ENCODE measurements around the gene DYDC2. TPM values are rescaled to one million over a fixed set of nuclear protein-coding genes. Genes with fewer than 3 reads are reported as not detected.

Gene DYDC2
- total RNA-seq, 1 donor from 2014 or later, result not detected

DNA sequence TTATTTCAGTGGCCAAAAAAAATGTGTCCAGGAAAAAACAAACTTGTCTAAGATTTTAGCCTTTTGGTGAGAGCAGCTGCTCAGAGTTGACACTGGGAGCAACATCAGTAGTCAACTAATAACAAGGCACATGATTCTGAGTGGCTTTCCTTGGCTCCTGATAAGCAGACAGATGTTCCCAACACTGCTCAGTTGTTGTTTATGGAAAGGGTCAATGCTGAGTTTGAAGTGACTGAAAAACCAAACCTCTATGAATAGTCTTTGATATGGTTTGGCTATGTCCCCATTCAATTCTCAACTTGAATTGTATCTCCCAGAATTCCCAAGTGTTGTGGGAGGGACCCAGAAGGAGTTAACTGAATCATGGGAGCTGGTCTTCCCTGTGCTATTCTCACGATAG is 12.3 kb upstream of the DYDC2 start:
- H3K4me3 Mint-ChIP-seq (ENCODE audit: unreplicated experiment), result no peak overlapping the region
- no peaks in the 10 kb centered on the region for H3K4me1 Mint-ChIP-seq (ENCODE audit: unreplicated experiment)
- TF ChIP-seq CTCF (IDR thresholded peaks at IDR 0.05; ENCODE audit: unreplicated experiment), result no peak
- H3K36me3 Mint-ChIP-seq (ENCODE audit: low read depth, unreplicated experiment), result no peaks in the 10 kb centered on the region
- peaks cover 2% of the 10 kb centered on the region for H3K27me3 Mint-ChIP-seq (ENCODE audit: unreplicated experiment)
- no peak overlapping the region for H3K27ac Mint-ChIP-seq (ENCODE audit: unreplicated experiment)
- H3K9me3 Mint-ChIP-seq (ENCODE audit: unreplicated experiment), result no peaks in the 10 kb centered on the region
- DNase-seq (ENCODE audit: low spot score), result no peak

DNA sequence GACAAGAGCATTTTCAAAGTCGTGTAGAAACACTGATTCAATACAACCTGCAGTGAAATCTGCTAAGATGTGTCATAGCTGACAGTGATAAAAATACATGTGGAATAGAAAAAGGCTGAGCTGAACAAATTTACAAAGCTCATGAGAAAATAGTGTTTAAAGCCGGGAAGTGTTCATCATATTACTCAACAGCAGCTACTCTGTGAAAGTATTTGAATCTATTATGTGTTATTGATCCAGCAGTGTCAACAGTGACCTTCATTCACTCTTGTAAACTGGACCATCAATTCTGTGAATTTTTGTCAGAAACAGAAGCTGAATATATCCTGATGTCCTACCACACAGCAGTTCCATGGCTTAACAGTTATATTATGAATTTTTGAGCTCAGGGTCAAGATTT is 11.7 kb upstream of the DYDC2 start:
- no peaks in the 10 kb centered on the region for H3K9me3 Mint-ChIP-seq (ENCODE audit: unreplicated experiment)
- no peaks in the 10 kb centered on the region for H3K36me3 Mint-ChIP-seq (ENCODE audit: low read depth, unreplicated experiment)
- no peak overlapping the region for H3K4me3 Mint-ChIP-seq (ENCODE audit: unreplicated experiment)
- TF ChIP-seq CTCF (IDR thresholded peaks at IDR 0.05; ENCODE audit: unreplicated experiment), result no peak
- no peak overlapping the region for H3K27ac Mint-ChIP-seq (ENCODE audit: unreplicated experiment)
- no peaks in the 10 kb centered on the region for H3K4me1 Mint-ChIP-seq (ENCODE audit: unreplicated experiment)
- no peak for DNase-seq (ENCODE audit: low spot score)
- peaks cover 2% of the 10 kb centered on the region for H3K27me3 Mint-ChIP-seq (ENCODE audit: unreplicated experiment)

GRCh38 chr10:80350251-80350650 is 6.3 kb upstream of the DYDC2 start:
- TF ChIP-seq CTCF (IDR thresholded peaks at IDR 0.05; ENCODE audit: unreplicated experiment), result no peak
- Mint-ChIP-seq H3K9me3 (ENCODE audit: unreplicated experiment) (no peaks in the 10 kb centered on the region), H3K27me3 (ENCODE audit: unreplicated experiment) (no peaks in the 10 kb centered on the region), H3K27ac (ENCODE audit: unreplicated experiment) (no peak overlapping the region), H3K36me3 (ENCODE audit: low read depth, unreplicated experiment) (no peaks in the 10 kb centered on the region), H3K4me3 (ENCODE audit: unreplicated experiment) (no peak overlapping the region), H3K4me1 (ENCODE audit: unreplicated experiment) (peaks cover 4% of the 10 kb centered on the region)
- no peak for DNase-seq (ENCODE audit: low spot score)

- H3K27ac Mint-ChIP-seq (ENCODE audit: unreplicated experiment), result no peak overlapping the region
- H3K4me3 Mint-ChIP-seq (ENCODE audit: unreplicated experiment), result no peak overlapping the region
- H3K4me1 Mint-ChIP-seq (ENCODE audit: unreplicated experiment), result peaks cover 4% of the 10 kb centered on the region
- no peaks in the 10 kb centered on the region for H3K9me3 Mint-ChIP-seq (ENCODE audit: unreplicated experiment)
- DNase-seq (ENCODE audit: low spot score), result no peak
- no peak for TF ChIP-seq CTCF (IDR thresholded peaks at IDR 0.05; ENCODE audit: unreplicated experiment)
- no peaks in the 10 kb centered on the region for H3K27me3 Mint-ChIP-seq (ENCODE audit: unreplicated experiment)
- no peaks in the 10 kb centered on the region for H3K36me3 Mint-ChIP-seq (ENCODE audit: low read depth, unreplicated experiment)
These were observed 5.4 kb upstream of the DYDC2 start for GRCh38 chr10:80351220-80351619.

GRCh38 chr10:80356989-80357850 is 639 bp downstream of the DYDC2 start:
- peak; percentile 24 for DNase-seq (ENCODE audit: low spot score)
- no peak for TF ChIP-seq CTCF (IDR thresholded peaks at IDR 0.05; ENCODE audit: unreplicated experiment)
- Mint-ChIP-seq H3K36me3 (ENCODE audit: low read depth, unreplicated experiment) (no peaks in the 10 kb centered on the region), H3K9me3 (ENCODE audit: unreplicated experiment) (peaks cover 4% of the 10 kb centered on the region), H3K27ac (ENCODE audit: unreplicated experiment) (peak overlapping the region; percentile 30), H3K4me1 (ENCODE audit: unreplicated experiment) (no peaks in the 10 kb centered on the region), H3K27me3 (ENCODE audit: unreplicated experiment) (peaks cover 13% of the 10 kb centered on the region), H3K4me3 (ENCODE audit: unreplicated experiment) (peak overlapping the region; percentile 91)

Measured in endothelial cell (in vitro differentiated cells).